Mammary epithelial cell (primary cell): ENCODE results near the gene SLC43A3.

Experiments used
- CTCF ChIP-seq, 2 donors: IDR thresholded peaks in 1 of 2; conservative IDR thresholded peaks in 1 of 2; 2 replicates each; pipeline ENCODE4 v1.5.1; 2011 to 2012; ENCODE audit warnings: inconsistent platforms in 2 of 2, low read length in 2 of 2, mild to moderate bottlenecking in 2 of 2, control low read depth in 1 of 2, low read depth in 1 of 2; ENCODE audit not compliant: insufficient read depth in 1 of 2; ENCODE audit errors: extremely low read depth in 1 of 2
- EZH2 ChIP-seq: IDR thresholded peaks from 2 replicates; pipeline ENCODE4 v1.6.1; 2012; ENCODE audit warnings: low read length, inconsistent platforms, borderline replicate concordance

- no peak for TF ChIP-seq CTCF (conservative IDR thresholded peaks at IDR 0.05 in 1 of 2, IDR thresholded peaks at IDR 0.05 in 1 of 2; ENCODE audit: extremely low read depth in 1 of 2, insufficient read depth in 1 of 2, low read depth in 1 of 2, low read length in 2 of 2)
- no peak for TF ChIP-seq EZH2
Measured at GRCh38 chr11:57467508-57468157, 40.7 kb upstream of the SLC43A3 start.
